HG02884 (cell line): Measurements from ENCODE around the gene FURIN.
"Not testable (repeated sequence)": the region's sequence is repeated elsewhere in the genome, so short reads cannot be mapped to it uniquely, and the experiment has no call there.

Source experiments
- ATAC-seq: cut with Tn5 transposase; IDR thresholded peaks from one replicate; pipeline ENCODE4 v1.9.1; 2021; ENCODE audit warnings: mild to moderate bottlenecking, moderate library complexity; ENCODE audit not compliant: unreplicated experiment

Gene FURIN

GRCh38 chr15:90869601-90870353, 1.4 kb downstream of the FURIN start:
- peak; percentile 37 for ATAC-seq

GRCh38 chr15:90870354-90871138, 2.2 kb downstream of the FURIN start:
- ATAC-seq = no peak

- ATAC-seq = no peak
Measured at GRCh38 chr15:90871139-90871715, 2.8 kb downstream of the FURIN start.

- no peak for ATAC-seq
Measured at GRCh38 chr15:90871716-90872485, 3.5 kb downstream of the FURIN start.

GRCh38 chr15:90872486-90873184, 4.2 kb downstream of the FURIN start:
- no peak for ATAC-seq

GRCh38 chr15:90873488-90873997, 5.2 kb downstream of the FURIN start:
- no peak for ATAC-seq

- no peak for ATAC-seq
Measured at GRCh38 chr15:90873998-90874605, 5.7 kb downstream of the FURIN start.

- not testable (repeated sequence) for ATAC-seq
Measured at GRCh38 chr15:90874986-90875385, 6.6 kb downstream of the FURIN start.

- ATAC-seq = no peak
Measured at GRCh38 chr15:90875549-90875981, 7.2 kb downstream of the FURIN start.

GRCh38 chr15:90876046-90876445, 7.7 kb downstream of the FURIN start:
- no peak for ATAC-seq

GRCh38 chr15:90876512-90877170, 8.3 kb downstream of the FURIN start:
- ATAC-seq = no peak

- no peak for ATAC-seq
Measured at GRCh38 chr15:90877315-90877714, 8.9 kb downstream of the FURIN start.

GRCh38 chr15:90877996-90878395, 9.6 kb downstream of the FURIN start:
- ATAC-seq = no peak

- no peak for ATAC-seq
Measured at GRCh38 chr15:90878660-90879059, 10.3 kb downstream of the FURIN start.

- ATAC-seq = no peak
Measured at GRCh38 chr15:90879730-90880366, 11.5 kb downstream of the FURIN start.

- no peak for ATAC-seq
Measured at GRCh38 chr15:90880381-90881145, 12.2 kb downstream of the FURIN start.

- ATAC-seq = no peak
Measured at GRCh38 chr15:90881181-90881977, 13.0 kb downstream of the FURIN start.
